CD4-positive, alpha-beta memory T cell (primary cell): ENCODE measurements around the gene GSE1. TPM values are rescaled to one million over a fixed set of nuclear protein-coding genes. Genes with fewer than 3 reads are reported as not detected.
A peak's percentile ranks its signal among the peaks of the same experiment; 100 is the strongest.

Experiments
- CTCF ChIA-PET: fragments of 350-600 bp; sonication (Branson Sonifier 250); formaldehyde crosslinking; loops from one replicate; lab custom pipeline; 2021; ENCODE audit warnings: inconsistent platforms; ENCODE audit not compliant: partially characterized antibody; lab: Charles Lee
- POLR2A ChIA-PET: fragments of 350-600 bp; sonication (Branson Sonifier 250); formaldehyde crosslinking; loops from one replicate; lab custom pipeline; 2021; ENCODE audit not compliant: partially characterized antibody; lab: Charles Lee
- DNase-seq, 5 donors: peaks; one replicate each; pipeline versions ENCODE4 v3.0.0 to v3.0.0-alpha.2; 2020 to 2022; ENCODE audit warnings: mixed read lengths in 1 of 5
- H3K27ac ChIP-seq: one replicate; pipeline ENCODE4 v1.7.0; 2013; ENCODE audit warnings: low read depth, low read length
- H3K27me3 ChIP-seq: 2 replicates; pipeline ENCODE4 v1.7.0; 2013; ENCODE audit warnings: mild to moderate bottlenecking, low read length, moderate library complexity; ENCODE audit not compliant: insufficient read depth
- H3K36me3 ChIP-seq: 2 replicates; pipeline ENCODE4 v1.7.0; 2013; ENCODE audit warnings: mild to moderate bottlenecking, low read length, moderate library complexity; ENCODE audit not compliant: insufficient read depth
- H3K4me1 ChIP-seq: 2 replicates; pipeline ENCODE4 v1.7.0; 2013; ENCODE audit warnings: mild to moderate bottlenecking, low read length, moderate library complexity; ENCODE audit not compliant: insufficient read depth
- H3K4me3 ChIP-seq, 2 donors: one replicate each; pipeline ENCODE4 v1.7.0; 2013; ENCODE audit warnings: low read length in 2 of 2, mild to moderate bottlenecking in 1 of 2
- H3K9me3 ChIP-seq, 2 donors: one replicate each; pipeline ENCODE4 v1.7.0; 2013; ENCODE audit warnings: low read length in 2 of 2, control low read depth in 1 of 2; ENCODE audit not compliant: control insufficient read depth in 1 of 2
- H3K27ac Mint-ChIP-seq, 7 donors: one replicate each; pipeline ENCODE4 v1.8.0; 2020 to 2021; ENCODE audit warnings: mixed read lengths in 7 of 7, mild to moderate bottlenecking in 6 of 7, inconsistent platforms in 3 of 7, moderate library complexity in 3 of 7
- H3K27me3 Mint-ChIP-seq, 2 donors: one replicate each; pipeline ENCODE4 v1.8.0; 2020 to 2021; ENCODE audit warnings: mixed read lengths in 2 of 2
- H3K36me3 Mint-ChIP-seq, 2 donors: one replicate each; pipeline ENCODE4 v1.8.0; 2020 to 2021; ENCODE audit warnings: mixed read lengths in 2 of 2, inconsistent platforms in 1 of 2, mild to moderate bottlenecking in 1 of 2
- H3K4me1 Mint-ChIP-seq, 4 donors: one replicate each; pipeline ENCODE4 v1.8.0; 2020 to 2021; ENCODE audit warnings: mixed read lengths in 4 of 4, mild to moderate bottlenecking in 1 of 4
- H3K4me3 Mint-ChIP-seq, 8 donors: one replicate each; pipeline ENCODE4 v1.8.0; 2020 to 2021; ENCODE audit warnings: mixed read lengths in 8 of 8, mild to moderate bottlenecking in 7 of 8, moderate library complexity in 6 of 8, inconsistent platforms in 3 of 8
- H3K9me3 Mint-ChIP-seq, 8 donors: one replicate each; pipeline ENCODE4 v1.8.0; 2020 to 2021; ENCODE audit warnings: mixed read lengths in 8 of 8, mild to moderate bottlenecking in 5 of 8, inconsistent platforms in 3 of 8, moderate library complexity in 1 of 8
- intact Hi-C: fragments of 100-400 bp; cut with micrococcal nuclease; formaldehyde crosslinking; loops from one replicate; pipeline ENCODE4 v1.15.1; 2023
- polyA plus RNA-seq, 2 donors: library from polyadenylated mRNA; unstranded; fragments of 300-500 nt; fragmentation: Illumina TruSeq; gene quantifications; one replicate each; pipeline ENCODE4 v1.2.3, GENCODE V29; 2021
- total RNA-seq, 2 experiments: library from RNA; stranded (reverse); gene quantifications; one replicate each; pipeline ENCODE4 v1.2.3, GENCODE V29; 2021

The GSE1 gene
- total and polyA plus RNA-seq, 4 experiments from 2014 or later = 0.23 to 25.0 (median 13.1) TPM

GRCh38 chr16:85628265-85628556, 15.1 kb downstream of the GSE1 start:
- peaks cover 1 to 30% (median 9%) of the 10 kb centered on the region in 4 donors for H3K4me1 Mint-ChIP-seq
- peaks cover 14 to 18% of the 10 kb centered on the region in 2 donors for H3K36me3 Mint-ChIP-seq
- Histone ChIP-seq H3K27ac (no peak overlapping the region), H3K27me3 (no peaks in the 10 kb centered on the region), H3K36me3 (no peaks in the 10 kb centered on the region), H3K4me1 (peaks cover 4% of the 10 kb centered on the region), H3K4me3 (no peak overlapping the region), H3K9me3 (no peaks in the 10 kb centered on the region)
- H3K9me3 Mint-ChIP-seq = peaks cover 0 to 14% (median 5%) of the 10 kb centered on the region in 8 donors
- ChIA-PET CTCF (interaction anchor here (0.8 kb wide), 1 partner anchor 17 kb away, joined by 3 read pairs; no protein-coding TSS in a partner anchor), POLR2A (no interaction called here)
- H3K27me3 Mint-ChIP-seq = no peaks in the 10 kb centered on the region
- H3K4me3 Mint-ChIP-seq = no peak overlapping the region
- DNase-seq = no peak
- no peak overlapping the region for H3K27ac Mint-ChIP-seq
- intact Hi-C loops = no loop called here

GRCh38 chr16:85628645-85629044, 15.5 kb downstream of the GSE1 start:
- peaks cover 1 to 30% (median 9%) of the 10 kb centered on the region in 4 donors for H3K4me1 Mint-ChIP-seq
- DNase-seq = no peak
- Histone ChIP-seq H3K36me3 (no peaks in the 10 kb centered on the region), H3K27ac (no peak overlapping the region), H3K4me1 (peaks cover 4% of the 10 kb centered on the region), H3K4me3 (no peak overlapping the region), H3K9me3 (no peaks in the 10 kb centered on the region), H3K27me3 (no peaks in the 10 kb centered on the region)
- H3K9me3 Mint-ChIP-seq = peaks cover 0 to 14% (median 5%) of the 10 kb centered on the region in 8 donors
- POLR2A ChIA-PET = no interaction called here
- no peaks in the 10 kb centered on the region for H3K27me3 Mint-ChIP-seq
- CTCF ChIA-PET = interaction anchor here (0.8 kb wide), 1 partner anchor 18 kb away, joined by 3 read pairs; no protein-coding TSS in a partner anchor
- intact Hi-C loops = no loop called here
- H3K27ac Mint-ChIP-seq = peak overlapping the region in 2 of 7 donors; percentile 7 to 22
- H3K36me3 Mint-ChIP-seq = peaks cover 14 to 18% of the 10 kb centered on the region in 2 donors
- peak overlapping the region in 1 of 8 donors; percentile 7 for H3K4me3 Mint-ChIP-seq

- intact Hi-C loops = no loop called here
- DNase-seq = no peak
- H3K9me3 ChIP-seq = no peaks in the 10 kb centered on the region
- ChIA-PET POLR2A (no interaction called here), CTCF (no interaction called here)
- H3K9me3 Mint-ChIP-seq = peaks cover 0 to 14% (median 5%) of the 10 kb centered on the region in 8 donors
- H3K27ac Mint-ChIP-seq = peak overlapping the region in 1 of 7 donors; percentile 62
- no peaks in the 10 kb centered on the region for H3K27me3 Mint-ChIP-seq
- no peak overlapping the region for H3K4me3 ChIP-seq
- H3K36me3 Mint-ChIP-seq = peaks cover 14 to 18% of the 10 kb centered on the region in 2 donors
- H3K27ac ChIP-seq = no peak overlapping the region
- no peaks in the 10 kb centered on the region for H3K36me3 ChIP-seq
- peaks cover 4% of the 10 kb centered on the region for H3K4me1 ChIP-seq
- H3K4me3 Mint-ChIP-seq = no peak overlapping the region
- H3K27me3 ChIP-seq = no peaks in the 10 kb centered on the region
- H3K4me1 Mint-ChIP-seq = peaks cover 1 to 30% (median 9%) of the 10 kb centered on the region in 4 donors
These were observed 16.2 kb downstream of the GSE1 start for GRCh38 chr16:85629326-85629725.

GRCh38 chr16:85629853-85630252, 16.7 kb downstream of the GSE1 start:
- POLR2A ChIA-PET = no interaction called here

GRCh38 chr16:85631230-85631629, 18.1 kb downstream of the GSE1 start:
- Histone ChIP-seq H3K4me3 (no peak overlapping the region), H3K27me3 (no peaks in the 10 kb centered on the region), H3K9me3 (no peaks in the 10 kb centered on the region), H3K4me1 (peaks cover 4% of the 10 kb centered on the region), H3K27ac (no peak overlapping the region), H3K36me3 (no peaks in the 10 kb centered on the region)
- ChIA-PET CTCF (interaction anchor here (2.1 kb wide), 1 partner anchor 15 kb away, joined by 6 read pairs; no protein-coding TSS in a partner anchor), POLR2A (no interaction called here)
- peaks cover 0 to 14% (median 5%) of the 10 kb centered on the region in 8 donors for H3K9me3 Mint-ChIP-seq
- peaks cover 0 to 22% (median 8%) of the 10 kb centered on the region in 4 donors for H3K4me1 Mint-ChIP-seq
- H3K4me3 Mint-ChIP-seq = no peak overlapping the region
- peaks cover 11 to 18% of the 10 kb centered on the region in 2 donors for H3K36me3 Mint-ChIP-seq
- no peaks in the 10 kb centered on the region for H3K27me3 Mint-ChIP-seq
- intact Hi-C loops = no loop called here
- H3K27ac Mint-ChIP-seq = no peak overlapping the region
- DNase-seq = no peak

More at GRCh38 chr16:85629853-85630252, 16.7 kb downstream of the GSE1 start:
- no peak overlapping the region for H3K4me3 ChIP-seq
- no peaks in the 10 kb centered on the region for H3K36me3 ChIP-seq
- H3K4me1 Mint-ChIP-seq = peaks cover 1 to 30% (median 9%) of the 10 kb centered on the region in 4 donors
- peaks cover 4% of the 10 kb centered on the region for H3K4me1 ChIP-seq
- no peak for DNase-seq
- CTCF ChIA-PET = interaction anchor here (2.1 kb wide), 1 partner anchor 13 kb away, joined by 6 read pairs; no protein-coding TSS in a partner anchor
- no peaks in the 10 kb centered on the region for H3K27me3 Mint-ChIP-seq
- peaks cover 0 to 14% (median 5%) of the 10 kb centered on the region in 8 donors for H3K9me3 Mint-ChIP-seq
- peak overlapping the region in 1 of 7 donors; percentile 62 for H3K27ac Mint-ChIP-seq
- H3K9me3 ChIP-seq = no peaks in the 10 kb centered on the region
- H3K27ac ChIP-seq = no peak overlapping the region
- intact Hi-C loops = no loop called here
- H3K4me3 Mint-ChIP-seq = no peak overlapping the region
- no peaks in the 10 kb centered on the region for H3K27me3 ChIP-seq
- peaks cover 14 to 18% of the 10 kb centered on the region in 2 donors for H3K36me3 Mint-ChIP-seq

GRCh38 chr16:85631802-85632393, 18.8 kb downstream of the GSE1 start:
- Histone ChIP-seq H3K4me1 (no peaks in the 10 kb centered on the region), H3K4me3 (no peak overlapping the region), H3K27me3 (no peaks in the 10 kb centered on the region), H3K27ac (no peak overlapping the region), H3K9me3 (no peaks in the 10 kb centered on the region), H3K36me3 (no peaks in the 10 kb centered on the region)
- Mint-ChIP-seq H3K27me3 (no peaks in the 10 kb centered on the region), H3K27ac (no peak overlapping the region), H3K36me3 (peaks cover 11 to 18% of the 10 kb centered on the region in 2 donors), H3K4me1 (peaks cover 0 to 18% (median 6%) of the 10 kb centered on the region in 4 donors), H3K9me3 (peaks cover 0 to 14% (median 5%) of the 10 kb centered on the region in 8 donors), H3K4me3 (no peak overlapping the region)
- ChIA-PET POLR2A (no interaction called here), CTCF (interaction anchor here (2.1 kb wide), 1 partner anchor 15 kb away, joined by 6 read pairs; no protein-coding TSS in a partner anchor)
- intact Hi-C loops = no loop called here
- DNase-seq = no peak

- Mint-ChIP-seq H3K36me3 (peaks cover 11 to 18% of the 10 kb centered on the region in 2 donors), H3K4me1 (peaks cover 0 to 14% (median 6%) of the 10 kb centered on the region in 4 donors), H3K27me3 (no peaks in the 10 kb centered on the region), H3K9me3 (peaks cover 0 to 14% (median 5%) of the 10 kb centered on the region in 8 donors), H3K4me3 (no peak overlapping the region), H3K27ac (no peak overlapping the region)
- ChIA-PET POLR2A (no interaction called here), CTCF (no interaction called here)
- Histone ChIP-seq H3K36me3 (no peaks in the 10 kb centered on the region), H3K9me3 (no peaks in the 10 kb centered on the region), H3K27me3 (no peaks in the 10 kb centered on the region), H3K4me1 (no peaks in the 10 kb centered on the region), H3K4me3 (no peak overlapping the region), H3K27ac (no peak overlapping the region)
- no peak for DNase-seq
- intact Hi-C loops = no loop called here
These were observed 19.8 kb downstream of the GSE1 start for GRCh38 chr16:85632709-85633437.
